GM21619 (cell line): Measurements from ENCODE around the gene SPTBN2.

Experiments
- ATAC-seq: cut with Tn5 transposase; IDR thresholded peaks from one replicate; pipeline ENCODE4 v1.9.1; 2021; ENCODE audit not compliant: unreplicated experiment

The SPTBN2 gene

GRCh38 chr11:66704659-66705360, 24.2 kb downstream of the SPTBN2 start:
- ATAC-seq = no peak

- ATAC-seq = no peak
These were observed 27.4 kb downstream of the SPTBN2 start for GRCh38 chr11:66701432-66702240.

DNA sequence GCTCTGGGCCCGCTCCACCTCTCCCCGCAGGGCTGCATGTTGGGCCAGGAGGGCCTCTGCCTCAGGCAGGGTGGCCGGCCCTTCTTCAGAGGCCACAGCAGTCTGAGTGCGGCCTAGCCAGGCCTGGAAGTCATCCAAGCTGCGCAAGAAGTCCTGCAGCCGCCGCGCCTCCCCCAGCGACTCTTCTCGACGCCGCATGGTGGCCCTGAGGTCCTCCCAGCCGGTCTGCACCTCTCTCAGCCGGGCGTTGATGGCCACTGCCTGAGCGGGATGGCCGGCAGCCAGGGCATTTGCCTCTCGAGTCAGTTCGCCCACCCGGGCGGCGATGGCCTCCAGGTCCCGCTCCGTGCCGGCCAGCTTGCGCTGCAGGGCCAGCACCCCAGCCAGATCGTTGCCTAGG, 28.3 kb downstream of the SPTBN2 start:
- ATAC-seq = no peak

DNA sequence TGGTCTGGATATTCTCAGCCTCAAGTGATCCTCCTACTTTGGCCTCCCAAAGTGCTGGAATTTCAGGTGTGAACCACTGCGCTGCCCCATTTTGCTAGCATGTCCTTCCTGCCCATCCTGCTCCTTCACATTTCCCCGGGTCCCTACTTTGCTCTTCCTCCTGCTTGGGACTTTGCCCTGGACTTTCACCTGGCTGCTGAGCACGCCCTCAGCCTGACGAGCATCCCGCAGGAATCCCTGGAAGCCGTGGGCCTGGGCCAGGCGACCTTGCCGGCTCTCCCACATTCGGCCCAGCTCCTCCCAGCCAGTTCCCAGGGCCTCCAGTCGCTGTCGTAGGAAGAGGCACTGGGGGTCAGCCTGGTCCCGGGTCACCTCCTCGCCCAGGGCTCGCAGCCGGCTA, 28.7 kb downstream of the SPTBN2 start:
- no peak for ATAC-seq

DNA sequence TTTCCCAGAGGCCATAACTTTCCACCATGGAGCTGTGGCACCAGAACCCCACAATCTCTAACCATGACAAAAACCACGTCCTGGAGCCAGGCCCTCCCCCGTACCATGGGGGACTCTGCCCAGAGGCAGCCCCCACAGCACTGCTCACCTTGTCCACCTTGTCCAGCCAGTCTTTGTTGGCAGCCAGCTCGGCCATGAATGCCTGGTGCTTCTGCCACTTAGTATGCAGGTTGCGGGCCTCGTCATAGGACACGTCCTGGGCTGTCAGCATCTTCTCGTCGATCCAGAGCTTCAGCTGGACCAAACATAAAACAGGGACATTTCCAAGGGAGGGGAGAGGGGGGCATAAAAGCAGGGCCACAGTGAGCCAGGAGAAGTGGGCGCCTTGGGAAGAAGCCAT, 30.5 kb downstream of the SPTBN2 start:
- no peak for ATAC-seq

DNA sequence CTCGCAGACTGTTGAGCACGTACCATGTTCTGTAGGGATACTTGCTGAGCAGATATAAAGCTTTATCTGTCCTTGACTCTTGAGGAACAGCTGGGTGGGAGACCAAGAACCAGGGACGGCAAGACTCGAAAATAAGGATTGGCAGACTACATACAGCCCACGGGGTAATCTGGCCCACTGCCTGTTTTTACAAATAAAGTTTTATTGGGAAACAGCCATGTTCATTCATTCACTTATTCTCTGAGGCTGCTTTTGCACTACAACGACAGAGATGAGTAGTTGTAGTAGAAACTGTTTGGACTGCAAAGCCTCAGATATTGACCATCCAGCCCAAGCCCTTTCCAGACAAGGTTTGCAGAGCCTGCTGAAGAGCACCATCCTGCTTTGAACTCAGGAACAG, 31.0 kb downstream of the SPTBN2 start:
- ATAC-seq = no peak

GRCh38 chr11:66696146-66696545, 32.9 kb downstream of the SPTBN2 start:
- ATAC-seq = no peak

DNA sequence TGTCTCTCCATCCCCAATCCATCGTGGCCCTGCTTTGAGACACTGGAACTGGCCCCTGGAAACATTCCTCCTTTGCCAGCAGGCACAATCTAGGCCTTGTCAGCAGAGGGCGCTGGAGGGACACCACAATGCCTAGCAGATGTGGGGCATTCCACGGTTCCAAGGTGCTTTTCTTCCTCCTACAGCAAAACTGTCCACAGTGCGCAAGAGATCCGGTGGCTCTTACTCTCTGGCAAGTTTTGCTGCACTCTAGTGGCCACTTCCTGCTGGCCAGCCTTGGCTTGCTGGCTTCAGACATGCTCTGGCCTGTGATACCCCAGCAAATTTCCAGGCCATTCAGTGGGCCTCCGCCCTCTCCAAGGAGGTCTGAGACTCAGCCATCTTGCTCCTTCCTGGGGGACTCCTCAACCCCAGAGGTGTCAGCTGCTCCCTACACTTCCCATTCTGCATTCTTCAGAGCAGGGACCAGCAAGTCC, 34.2 kb downstream of the SPTBN2 start:
- ATAC-seq = no peak

DNA sequence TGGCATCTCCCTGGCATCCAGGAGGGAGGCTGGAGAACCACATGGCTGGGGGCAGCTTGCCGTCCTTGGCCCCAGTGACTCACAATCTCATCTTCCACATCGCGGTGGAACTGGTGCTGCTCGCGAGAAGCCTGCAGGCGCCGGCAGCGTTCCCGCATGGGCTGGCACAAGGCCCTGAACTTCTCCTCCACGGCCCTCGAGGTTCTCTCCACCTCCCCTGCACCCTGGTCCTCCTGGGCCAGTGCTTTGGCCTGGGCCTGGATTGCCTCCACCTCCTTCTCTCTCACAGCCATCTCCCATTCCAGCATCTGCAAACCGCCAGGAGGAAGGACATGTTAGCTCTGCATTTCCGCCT, 35.0 kb downstream of the SPTBN2 start:
- no peak for ATAC-seq

DNA sequence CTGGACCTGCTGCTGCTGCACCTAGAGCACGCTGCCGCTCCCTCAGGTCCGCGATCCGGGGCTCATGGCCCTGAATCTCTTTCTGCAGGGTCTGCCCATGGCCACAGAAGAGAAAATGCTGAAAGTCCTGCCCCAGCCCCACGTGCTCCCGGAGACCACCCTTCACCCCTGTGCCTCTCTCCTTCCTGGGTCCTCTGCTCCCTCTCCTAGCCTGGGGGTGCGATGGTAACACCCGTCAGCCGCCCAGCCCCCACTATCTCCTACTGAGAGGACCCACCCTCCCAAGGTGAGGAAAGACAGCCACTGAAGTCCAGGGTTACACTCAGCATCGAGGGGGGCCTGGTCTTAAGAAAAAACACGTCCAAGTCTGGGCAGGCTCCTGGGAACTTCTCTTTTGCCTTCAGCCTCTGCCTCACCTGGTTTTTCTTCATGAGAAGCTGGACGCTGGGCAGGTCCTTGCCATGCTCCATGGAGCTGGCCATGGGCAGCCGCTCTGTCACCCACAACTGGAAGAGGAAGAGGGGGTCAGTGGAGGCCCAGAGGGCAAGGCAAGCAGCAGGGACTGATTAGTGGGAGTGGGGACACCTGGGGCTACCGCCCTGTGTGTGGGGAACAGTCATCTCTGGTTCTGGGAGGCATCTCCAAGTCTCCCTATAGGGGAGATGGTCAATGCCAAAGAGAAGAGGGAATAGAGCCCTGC, 35.5 kb downstream of the SPTBN2 start:
- ATAC-seq = no peak

DNA sequence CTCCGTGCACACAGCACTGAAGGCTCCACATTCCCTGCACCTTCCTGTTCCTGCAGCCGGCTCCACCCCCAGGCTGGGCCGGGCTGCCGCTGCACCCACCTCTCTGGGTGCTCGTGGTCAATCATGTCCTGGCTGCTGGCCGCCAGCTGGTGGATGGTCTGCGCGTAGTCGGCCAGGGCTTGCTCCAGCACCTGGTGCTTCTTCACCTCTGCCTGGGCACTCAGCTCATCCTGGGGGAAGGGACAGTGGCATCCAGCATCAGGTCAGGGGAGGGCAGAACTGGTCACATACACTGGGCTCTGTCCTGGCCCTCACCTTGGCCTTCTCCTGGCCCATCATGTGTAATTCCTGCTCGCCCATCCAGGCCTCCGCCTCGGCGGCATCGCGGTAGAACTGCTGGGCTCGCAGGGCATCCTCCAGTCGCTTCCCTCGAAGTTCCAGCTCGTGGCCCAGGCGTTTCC, 36.1 kb downstream of the SPTBN2 start:
- ATAC-seq = no peak

GRCh38 chr11:66692446-66692845, 36.6 kb downstream of the SPTBN2 start:
- no peak for ATAC-seq

GRCh38 chr11:66691311-66691980, 37.6 kb downstream of the SPTBN2 start:
- no peak for ATAC-seq

GRCh38 chr11:66689661-66690590, 39.1 kb downstream of the SPTBN2 start:
- no peak for ATAC-seq

DNA sequence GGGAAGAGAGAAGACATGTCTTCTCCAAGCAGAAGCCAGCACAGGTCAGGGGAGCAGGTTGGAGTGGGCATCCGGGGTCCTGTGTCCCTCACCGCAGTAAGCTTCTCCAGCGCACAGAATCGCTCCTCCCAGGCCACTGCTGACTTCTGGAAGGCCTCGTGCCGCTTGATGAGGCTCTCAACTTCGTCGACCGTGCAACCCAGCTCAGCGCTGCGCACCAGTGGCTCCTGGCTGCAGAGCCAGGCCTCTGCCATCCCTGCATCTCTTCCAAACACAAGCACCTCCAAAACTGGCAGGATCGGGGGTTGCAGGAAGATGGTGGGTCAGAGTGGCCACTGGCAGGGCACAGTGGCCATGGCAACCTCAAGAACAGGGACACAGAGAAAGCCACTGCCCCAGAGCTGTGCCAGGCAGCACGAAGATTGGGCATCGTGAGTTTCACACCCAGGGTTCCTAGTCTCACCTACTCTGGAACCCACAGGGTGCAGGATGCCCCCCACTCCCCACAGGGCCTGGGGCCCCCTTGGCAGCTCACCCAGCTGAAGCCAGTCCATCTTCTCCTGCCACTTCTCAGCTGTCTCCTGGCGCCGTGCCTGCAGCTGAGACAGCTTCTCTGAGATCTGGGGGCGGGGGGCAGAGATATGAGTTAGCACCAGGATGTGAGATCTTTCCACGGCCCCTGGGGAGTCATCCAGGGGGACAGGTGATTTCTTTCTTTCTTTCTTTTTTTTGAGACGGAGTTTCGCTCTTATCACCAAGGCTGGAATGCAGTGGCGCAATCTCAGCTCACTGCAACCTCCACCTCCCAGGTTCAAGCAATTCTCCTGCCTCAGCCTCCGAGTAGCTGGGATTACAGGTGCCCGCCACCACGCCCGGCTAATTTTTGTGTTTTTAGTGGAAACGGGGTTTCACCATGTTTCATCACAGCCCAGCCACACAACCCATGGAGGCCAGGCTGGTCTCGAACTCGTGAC, 40.2 kb downstream of the SPTBN2 start:
- ATAC-seq = no peak

DNA sequence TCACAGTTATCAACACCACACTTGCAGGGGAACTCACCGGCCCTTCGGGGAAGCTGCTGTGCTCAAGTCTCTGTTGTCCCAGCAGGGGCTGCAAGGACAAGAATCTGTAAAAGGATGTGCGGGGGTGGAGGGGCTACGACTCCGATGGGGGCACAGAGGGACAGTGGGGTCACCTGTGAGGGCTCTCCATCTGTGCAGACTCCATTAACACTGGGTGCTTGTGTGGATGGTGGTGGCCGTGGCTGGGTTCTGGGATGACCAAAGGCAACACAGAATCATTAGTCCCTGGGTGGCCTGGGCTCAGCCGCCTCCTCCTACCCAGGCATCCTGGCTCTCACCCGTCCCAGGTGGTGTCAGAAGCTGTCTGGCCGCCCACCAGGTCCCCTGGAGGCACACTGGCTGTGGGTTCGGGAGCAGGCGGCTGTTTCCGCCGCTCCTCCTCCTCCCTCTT, 41.2 kb downstream of the SPTBN2 start:
- ATAC-seq = no peak

DNA sequence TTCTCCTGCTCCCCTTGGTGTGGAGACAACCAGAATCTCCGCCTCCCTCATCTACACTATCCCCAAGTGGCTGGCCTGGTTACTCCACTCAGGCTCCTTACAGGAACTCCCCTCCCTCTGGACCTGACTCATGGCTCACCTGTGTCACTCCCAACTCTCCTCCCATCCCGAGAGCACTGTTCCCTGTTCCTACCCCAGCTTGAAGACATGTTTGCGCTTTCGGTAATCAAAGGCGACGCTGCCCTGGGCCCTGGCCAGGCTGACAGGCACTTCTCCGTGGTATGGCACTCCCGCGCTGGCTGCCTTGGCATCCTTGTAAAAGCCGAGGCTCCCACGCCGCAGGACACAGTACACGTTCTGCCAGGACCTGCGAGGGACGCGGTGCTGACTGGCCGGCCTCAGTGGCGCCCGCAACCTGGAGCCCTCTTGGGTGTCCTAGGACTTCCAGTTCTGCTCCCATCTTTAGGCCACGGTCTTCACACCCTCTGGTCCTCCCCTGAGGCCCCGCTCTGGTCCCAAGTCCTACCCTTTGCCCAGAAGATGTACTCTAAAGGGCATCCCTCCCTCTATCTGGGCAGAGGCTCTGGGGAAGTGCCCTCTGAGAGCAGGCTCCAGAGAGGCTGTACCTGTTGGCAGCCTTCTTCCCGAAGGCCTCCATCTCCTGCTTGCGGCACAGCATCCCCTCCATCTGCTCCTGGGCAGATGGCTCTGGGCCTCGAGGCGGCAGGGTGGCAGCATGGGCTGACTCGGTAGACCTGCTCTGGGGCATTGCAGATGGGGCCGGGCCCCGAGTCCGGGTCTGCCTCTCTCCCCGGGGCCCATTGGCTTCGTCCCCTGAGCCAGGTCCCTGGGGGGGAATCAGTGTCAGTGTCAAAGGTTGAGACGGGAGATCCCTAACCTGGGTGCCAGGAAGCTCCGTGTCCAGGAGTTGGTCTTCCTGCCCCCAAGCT, 41.9 kb downstream of the SPTBN2 start:
- no peak for ATAC-seq
